Stimulated activated CD4-positive, alpha-beta T cell treated with anti-CD3 and anti-CD28 coated beads, Interleukin-1b, Interleukin-23, amount 100 ng/mL, for 4 hours (primary cell): Measurements from ENCODE around the gene TBX4.
"Not testable (repeated sequence)": the region's sequence is repeated elsewhere in the genome, so short reads cannot be mapped to it uniquely, and the experiment has no call there.

Source experiments
- DNase-seq, 2 donors: peaks; one replicate each; pipeline ENCODE4 v3.0.0-alpha.2; 2020; ENCODE audit warnings: low read depth in 2 of 2

TBX4 gene

DNA sequence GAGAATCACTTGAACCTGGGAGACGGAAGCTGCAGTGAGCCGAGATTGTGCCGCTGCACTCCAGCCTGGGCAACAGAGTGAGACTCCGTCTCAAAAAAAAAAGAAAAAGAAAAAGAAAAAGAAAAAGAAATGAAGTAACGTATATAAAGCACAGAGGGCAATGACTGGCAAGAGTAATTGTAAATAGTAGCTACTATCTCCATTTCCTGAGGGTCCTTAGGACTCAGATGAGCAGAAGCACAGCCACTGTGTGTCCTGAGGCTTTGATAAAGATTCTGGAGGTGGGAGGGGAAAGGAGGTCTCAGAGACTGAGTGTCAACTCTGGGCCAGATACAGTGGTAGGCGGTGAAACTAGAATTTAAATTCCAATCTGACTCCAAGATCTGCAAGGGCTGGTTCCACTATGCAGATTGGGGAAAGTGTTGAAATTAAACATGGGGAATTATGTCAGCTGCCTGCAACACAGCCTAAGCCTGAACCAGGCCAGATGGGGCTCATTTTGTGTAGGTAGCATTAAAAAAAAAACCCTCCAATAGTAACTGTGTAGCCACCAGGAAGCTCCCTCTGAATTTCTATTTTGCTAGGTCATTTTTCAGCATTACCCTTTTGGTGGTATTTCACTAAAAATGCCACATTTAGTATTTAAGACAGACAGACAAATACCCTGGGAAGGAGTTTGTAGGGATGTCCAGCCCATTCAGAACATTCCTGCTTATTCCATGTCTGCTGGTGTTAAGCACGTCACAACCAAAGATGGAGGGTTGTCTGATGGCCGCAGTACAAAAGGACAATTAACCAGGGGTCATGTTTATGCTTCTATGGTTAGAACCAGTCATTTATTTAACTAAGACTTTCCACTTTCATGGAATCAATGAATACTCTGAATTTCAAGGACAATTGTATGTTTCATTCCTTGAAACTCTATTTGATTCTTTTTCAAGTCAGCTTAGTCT, 46.1 kb downstream of the TBX4 start:
- no peak for DNase-seq

DNA sequence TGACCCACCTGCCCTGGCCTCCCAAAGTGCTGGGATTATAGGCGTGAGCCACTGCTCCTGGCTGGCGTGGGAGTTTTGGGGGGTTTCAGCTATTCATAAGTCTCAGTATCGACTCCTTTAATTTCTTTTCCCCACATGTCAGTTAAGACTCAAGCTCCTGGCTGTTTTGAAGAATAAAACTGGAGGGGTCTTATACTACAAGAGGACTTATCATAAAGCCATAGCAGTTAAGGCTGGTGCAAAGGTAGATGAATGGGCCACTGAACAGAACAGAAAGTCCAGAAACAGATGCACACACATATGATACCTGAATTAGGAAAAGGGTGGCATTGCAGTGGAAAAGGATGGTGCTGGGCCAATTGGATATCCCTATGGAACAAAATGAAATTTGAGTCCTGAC, 47.4 kb downstream of the TBX4 start:
- DNase-seq, result no peak

DNA sequence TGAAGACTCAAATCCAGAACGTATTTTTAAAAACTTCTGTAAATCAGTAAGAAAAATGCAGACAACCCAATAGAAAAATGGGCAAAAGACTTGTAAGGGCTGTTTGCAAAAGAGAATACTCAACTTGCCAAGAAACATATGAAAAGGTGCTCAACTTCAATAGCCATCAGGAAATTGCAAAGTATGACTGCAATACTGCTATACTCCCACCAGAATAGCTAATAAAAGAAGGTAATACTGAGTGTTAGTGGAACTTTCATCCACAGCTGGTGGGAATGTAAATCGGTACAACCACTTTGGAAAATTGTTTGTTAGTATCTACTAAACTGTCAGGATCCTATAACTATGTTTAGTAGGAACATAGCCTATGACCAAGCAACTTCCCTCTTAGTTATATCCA, 48.1 kb downstream of the TBX4 start:
- no peak for DNase-seq

DNA sequence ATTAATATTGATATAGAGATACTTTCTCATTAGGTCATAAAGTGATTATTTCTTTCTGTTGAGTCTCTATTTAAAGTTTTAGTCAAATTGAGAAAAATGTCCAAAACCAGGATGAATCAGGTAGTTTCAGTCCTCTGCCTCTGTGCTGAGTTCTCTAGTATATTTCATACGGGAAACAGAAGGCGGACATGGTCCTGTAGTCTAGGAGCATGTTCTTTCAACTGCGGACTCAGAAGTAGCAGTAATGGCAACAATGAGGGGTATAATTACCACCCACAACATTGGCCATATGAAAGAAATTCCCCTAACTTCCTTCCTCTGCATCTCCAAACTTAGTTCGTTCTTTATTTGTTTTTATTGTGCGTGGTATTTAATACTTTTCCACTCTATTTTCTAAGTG, 50.1 kb downstream of the TBX4 start:
- DNase-seq, result no peak

DNA sequence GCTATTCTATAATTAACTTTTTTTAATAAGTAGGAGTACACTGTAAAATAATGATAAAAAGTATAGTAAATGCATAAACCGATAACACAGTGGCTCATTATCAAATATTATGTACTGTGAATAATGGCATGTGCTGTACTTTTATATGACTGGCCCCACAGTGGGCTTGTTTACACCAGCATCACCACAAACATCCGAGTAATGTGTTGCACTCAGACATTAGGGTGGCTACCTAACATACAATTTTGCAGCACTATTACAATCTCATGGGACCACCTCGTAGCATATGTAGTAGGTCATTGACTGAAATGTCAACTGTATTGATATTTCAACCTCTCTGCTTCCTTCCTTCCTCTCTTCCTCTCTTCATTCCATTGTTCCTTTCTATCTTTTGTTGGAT, 51.7 kb downstream of the TBX4 start:
- DNase-seq, result no peak

DNA sequence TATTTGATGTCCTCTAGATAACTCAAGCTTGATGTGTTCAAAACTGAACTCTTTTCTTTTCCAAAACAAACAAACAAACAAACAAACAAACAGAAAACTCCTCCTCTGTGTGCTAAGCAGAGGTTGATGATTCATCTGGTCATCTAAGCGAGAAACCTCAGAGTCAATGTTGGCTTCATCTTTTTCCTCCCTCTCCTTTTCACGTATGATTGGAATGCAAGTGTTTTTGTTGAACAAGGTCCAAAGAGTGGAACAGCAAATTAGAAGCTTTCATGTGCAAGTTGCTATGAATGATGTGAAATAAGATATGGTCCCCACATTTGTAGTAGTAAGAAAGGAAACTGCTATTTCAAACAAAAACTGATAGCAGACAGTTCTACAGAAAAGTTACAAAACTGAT, 52.5 kb downstream of the TBX4 start:
- DNase-seq, result no peak

DNA sequence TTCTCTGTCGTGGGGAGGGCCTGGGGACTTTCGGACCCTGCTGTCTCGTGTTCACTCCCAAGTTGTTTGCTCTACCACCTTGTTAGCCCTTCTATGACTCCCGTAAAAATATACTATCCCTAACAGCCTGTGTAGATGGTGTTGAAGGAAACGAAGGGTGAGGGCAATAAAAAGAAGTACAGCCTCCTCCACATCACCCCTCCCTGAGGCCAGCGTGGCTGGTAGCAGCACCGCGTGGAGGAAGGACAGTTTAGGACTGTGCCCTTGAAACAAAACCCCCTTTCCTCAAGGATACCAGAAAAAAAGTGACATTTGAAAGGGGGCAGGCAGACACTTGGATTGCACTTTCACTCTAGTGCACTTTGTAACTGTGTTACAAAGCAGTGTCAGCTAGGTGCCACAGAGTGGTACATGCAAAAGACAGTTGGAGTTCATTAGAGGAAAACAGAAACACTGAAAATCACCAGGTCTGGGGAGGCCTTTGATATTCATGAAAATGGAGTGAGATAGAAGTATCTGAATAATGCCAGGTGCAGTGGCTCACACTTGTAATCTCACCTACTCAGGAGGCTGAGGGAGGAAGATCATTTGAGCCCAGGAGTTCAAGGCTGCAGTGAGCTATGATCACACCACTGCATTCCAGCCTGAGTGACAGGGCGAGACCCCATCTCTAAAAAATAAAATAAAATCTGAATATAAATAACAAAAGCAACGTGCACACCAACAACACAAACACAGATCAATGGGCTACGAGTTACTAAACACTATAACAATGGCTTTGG, 53.8 kb downstream of the TBX4 start:
- no peak for DNase-seq

DNA sequence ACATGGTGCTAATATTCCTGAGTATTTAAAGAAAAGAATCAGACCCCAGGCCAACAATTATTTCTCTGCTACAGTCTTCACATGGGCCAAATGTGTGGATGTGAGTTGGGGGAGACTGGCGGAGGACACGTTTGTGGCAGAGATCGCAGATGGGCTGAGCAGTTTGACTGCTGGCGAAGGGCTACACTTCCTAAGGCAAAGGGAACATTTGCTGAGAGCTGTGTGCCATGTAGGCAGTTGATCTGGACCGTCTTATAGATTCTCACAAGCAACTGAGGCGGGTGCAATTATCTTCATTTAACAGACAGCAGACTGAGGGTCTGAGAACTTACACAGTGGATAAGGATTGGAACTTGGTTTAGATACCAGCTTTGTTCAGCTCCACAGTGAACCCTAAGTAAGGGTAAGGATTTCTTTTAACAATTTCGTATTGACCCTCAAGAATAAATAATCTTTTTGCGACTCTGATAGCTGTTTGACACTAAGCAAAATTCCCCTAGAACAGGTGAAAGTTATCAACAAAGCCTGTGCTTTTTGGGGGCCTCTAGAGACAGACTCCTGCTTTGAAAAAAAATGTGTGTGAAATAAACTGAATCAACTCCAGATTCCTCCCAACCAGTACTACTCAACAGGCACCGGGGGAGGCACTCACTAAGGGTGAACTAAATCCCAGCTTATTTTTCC, 55.3 kb downstream of the TBX4 start:
- no peak for DNase-seq

DNA sequence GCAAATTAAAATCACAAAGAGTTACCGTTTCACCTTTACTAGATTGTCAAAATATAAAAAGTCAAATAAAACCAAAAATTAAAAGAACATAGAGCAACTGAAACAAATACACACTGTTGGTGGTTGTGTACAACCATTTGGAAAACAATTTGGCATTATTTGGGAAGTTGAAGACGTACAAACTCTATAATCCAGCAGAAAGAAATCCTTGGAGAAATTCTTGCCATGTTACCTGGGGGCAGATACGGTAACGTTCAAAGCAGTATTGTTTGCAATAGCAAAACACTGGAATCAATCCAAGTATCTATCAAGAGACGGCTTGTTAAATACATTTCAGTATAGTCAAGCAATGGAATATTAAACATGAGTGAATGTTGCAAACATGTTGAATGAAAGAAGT, 56.7 kb downstream of the TBX4 start:
- no peak for DNase-seq

DNA sequence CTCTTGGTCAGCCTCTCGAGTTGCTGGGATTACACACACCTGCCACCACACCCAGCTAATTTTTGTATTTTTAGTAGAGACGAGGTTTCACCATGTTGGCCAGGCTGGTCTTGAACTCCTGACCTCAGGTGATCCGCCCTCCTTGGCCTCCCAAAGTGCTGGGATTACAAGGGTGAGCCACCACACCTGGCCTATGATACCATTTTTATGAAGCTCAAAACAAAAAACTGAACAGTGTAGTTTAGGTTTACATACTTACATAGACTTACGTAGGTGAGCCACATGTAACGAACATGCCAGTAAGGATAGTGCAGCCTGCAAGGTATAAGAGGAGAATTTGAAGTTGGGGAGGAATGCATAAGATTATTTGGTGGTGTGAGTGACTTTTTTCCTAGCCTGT, 57.2 kb downstream of the TBX4 start:
- not testable (repeated sequence) for DNase-seq

DNA sequence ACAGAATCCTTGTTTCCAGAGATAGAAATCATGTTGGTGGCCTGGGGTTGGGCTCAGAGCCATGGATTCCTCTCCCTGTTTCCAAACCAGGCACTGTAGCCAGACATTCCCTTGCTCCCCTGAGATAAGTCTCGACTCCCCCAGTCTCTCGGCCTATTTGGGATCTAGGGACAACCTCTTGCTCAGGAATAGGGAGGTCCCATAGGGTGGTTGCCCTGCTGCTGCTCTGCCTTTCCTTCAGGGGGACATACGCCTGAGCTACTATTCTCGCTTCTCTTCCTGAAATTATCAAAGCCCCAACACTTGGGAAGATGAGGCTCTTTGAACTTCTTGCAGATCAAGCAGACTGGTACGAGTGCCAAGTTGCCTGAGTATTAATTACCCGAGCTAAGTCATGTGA, 58.0 kb downstream of the TBX4 start:
- no peak for DNase-seq

DNA sequence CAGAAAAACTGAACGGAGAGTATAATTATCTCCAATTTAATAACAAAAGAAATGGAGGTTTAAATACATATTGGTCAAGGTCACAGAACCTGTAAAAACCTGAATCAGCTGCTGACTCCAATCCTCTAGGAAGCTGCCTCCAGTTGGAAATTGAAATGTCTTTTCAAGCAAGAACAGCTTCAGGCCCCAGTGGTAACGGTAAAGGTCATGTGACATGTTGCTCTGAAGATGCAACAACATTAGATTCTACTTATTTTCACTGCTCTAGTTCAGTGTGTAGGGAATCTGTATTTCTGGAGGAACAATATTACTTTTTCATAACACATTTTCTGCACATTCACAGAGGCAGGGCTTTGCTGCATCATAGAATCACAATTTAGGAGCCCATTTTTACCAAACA, 58.8 kb downstream of the TBX4 start:
- no peak for DNase-seq

DNA sequence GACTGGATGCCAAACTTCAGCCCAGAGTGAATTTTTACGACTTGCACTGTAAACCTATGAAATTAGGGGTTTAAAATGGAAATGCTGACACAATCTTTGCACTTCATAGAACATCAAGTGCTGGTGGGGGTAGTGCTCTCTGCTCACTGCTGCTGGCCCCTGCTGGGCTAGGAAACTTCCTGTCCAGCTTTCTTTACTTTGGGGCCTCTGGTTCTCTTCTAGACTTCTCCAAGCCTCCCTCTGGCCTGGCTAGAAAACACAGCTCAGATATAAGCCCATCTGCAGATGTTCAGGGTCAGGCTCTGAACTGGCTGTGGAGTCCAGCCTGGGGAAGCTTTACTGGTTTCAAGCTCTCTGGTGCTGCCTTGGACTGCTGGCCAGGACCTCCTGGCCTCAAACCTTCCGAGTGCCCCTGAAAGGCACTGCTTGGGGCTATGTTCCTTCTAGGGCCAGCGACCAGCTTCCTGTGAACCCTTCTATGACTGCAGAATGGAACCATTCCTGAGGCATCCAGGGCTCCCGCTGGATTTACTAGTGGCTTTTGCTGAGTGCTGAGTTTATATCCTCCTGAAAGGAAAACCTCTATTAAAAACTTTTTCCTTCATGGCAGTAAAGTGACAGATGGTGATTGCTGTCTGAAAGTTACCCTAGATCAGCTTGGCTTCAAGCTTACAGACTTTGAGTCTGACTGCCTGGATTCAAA, 59.4 kb downstream of the TBX4 start:
- DNase-seq, result no peak

DNA sequence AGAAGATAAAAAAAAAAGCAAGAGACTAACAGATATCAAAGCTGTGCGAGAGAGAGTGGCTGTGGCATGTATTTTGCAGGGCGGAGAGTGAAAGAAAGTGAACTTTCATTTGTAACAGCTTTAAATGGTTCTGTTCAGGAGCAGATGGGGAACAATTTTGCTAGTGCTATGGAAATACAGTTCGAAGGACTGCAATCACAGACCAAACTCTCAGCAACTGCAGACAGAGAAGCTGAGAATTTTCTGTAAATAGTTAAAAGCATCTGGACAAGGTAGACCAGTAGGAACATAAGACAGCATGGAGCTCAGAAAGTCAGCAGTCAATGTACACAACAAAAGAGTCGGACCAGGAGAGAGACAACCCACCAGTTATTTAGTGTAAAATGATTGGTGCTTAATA, 62.3 kb downstream of the TBX4 start:
- no peak for DNase-seq

DNA sequence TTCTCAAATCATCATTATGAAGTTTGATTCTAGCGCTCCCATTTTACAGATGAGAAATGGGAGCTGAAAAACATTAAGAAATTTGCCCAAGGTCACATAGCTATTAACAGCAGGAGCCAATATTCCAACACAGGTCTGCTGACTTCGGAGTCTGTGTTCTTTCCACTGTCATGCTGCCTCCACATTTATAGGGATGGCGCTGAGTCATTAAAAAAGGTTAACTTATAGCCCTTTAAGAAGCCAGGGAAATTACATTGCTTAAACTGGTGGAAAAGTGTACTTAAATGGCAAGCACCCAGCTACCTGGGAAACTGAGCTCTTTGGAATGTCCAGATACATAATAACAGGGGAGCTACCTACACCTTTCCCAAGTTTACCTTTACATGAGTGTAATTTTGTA, 65.0 kb downstream of the TBX4 start:
- DNase-seq, result no peak

DNA sequence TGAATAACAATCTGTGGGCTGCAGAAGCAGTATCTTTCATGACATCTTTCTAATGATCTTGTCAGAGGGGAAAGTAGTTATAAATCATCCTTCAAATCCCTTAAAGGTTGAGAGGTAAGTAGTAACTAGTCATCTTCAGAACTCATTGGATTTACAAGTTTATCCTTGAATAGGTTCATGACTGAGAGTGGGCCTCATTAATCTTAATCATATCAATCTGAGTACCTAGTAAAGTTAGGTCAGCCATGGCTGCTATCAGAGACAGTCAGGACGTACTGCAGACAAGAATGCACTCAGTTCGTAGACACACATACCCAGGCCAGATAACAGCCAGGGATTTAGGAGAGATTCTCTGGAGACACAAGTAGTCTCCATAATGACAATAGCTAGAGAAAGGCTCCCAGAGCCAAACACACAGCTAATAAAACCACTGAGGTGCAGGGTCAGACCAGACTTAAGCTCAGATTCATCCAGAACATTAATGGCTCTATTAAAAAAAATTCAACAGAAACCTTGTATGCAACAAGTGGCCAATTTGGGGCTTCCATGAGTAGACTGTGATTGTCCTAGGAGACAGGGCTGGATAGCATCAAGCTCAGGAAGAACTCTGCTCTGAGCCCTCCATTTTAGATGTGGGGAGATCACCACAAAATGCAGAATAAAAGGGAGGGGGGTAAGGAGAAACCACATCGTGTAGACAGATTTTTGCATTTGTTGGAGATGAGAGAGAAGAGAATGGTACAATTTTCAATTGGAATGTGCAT, 65.8 kb downstream of the TBX4 start:
- no peak for DNase-seq

DNA sequence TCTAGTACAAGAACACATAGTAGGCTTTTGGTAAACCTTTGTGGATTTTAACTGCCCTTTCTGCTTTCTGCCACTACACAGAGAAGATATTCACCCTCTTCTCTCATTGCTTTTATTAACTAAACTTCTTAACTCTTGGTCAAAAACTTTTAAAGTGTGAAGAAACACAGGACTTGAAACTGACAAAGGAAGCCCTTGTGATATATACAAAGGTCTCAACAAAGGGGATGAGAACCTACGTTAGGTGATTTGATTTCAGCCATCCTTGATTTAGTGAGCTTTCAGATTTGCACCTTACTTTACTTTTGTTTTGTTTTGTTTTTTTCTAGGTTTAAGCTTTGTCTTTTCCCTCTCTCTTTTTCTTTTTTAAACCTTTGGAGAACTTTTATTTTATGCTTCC, 66.9 kb downstream of the TBX4 start:
- no peak for DNase-seq

DNA sequence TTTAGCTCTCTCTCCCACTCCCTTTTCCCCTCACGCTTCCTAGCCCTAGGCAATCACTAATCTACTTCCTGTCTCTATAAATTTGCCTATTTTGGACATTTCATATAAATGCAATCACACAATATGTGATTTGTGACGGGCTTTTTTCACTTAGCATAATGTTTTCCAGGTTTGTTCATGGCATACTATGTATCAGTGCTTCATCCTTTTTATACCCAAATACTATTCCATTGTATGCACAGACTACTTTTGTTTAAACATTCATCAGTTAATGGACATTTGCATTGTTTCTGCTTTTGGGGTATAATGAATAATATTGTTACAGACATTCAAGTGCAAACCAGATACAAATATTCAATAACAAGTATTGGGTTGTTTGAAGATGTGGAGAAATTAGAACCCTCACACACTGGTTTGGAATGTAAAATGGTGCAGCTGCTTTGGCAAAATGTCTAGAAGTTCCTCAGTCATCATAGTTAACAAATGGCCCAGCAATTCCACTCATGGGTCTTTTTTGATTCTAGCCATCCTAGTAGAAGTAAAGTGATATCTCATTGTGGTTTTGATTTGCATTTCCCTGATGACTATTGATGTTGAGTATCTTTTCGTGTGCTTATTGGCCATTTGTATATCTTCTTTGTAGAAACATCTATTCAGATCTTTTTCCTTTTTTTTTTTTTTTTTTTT, 67.7 kb downstream of the TBX4 start:
- no peak for DNase-seq

DNA sequence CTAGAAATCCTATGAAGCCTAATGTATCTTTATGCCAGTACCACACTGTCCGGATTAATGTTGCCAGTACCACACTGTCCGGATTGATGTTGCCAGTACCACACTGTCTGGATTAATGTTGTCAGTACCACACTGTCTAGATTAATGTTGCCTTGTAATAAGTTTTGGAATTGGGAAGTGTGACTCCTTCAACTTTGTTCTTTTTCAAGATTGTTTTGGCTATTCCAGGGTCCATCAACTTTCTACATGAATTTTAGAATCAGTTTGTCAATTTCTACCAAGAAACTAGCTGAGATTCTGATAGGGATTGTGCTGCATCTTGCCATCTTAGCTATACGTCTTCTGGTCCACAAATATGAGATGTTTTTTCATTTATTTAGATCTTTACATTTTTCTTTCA, 68.7 kb downstream of the TBX4 start:
- no peak for DNase-seq

DNA sequence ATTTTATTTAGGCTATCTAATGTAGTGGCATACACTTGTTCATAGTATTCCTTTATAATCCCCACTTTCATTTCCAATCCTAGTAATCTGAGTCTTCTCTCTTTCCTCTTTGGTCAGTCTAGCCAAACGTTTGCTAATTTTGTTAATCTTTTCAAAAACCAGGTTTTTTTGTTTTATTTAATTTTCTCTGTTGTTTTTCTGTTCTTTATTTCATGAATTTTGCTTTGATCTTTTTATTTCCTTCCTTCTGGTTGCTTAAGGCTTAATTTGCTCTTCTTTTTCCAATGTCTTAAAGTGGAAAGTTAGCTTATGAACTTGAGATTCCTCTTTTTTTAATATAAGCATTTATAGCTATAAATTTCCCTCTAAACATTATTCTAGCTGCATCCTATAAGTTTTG, 69.9 kb downstream of the TBX4 start:
- DNase-seq, result no peak

DNA sequence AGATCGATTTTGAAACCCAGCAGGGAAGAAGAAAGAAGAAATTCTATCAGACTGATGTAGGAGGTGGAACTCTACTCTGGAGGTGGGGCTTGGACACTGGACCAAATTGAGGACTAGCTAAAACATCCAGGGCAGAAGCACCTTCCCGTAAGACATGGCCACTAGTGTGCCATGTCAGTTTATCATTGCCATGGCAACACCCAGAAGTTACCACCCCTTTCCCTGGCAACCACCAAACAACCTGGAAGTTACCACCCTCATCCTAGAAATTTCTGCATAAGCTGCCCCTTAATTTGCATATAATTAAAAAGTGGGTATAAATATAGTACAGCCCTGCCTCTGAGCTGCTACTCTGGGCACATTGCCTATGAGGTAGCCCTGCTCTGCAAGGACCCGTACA, 72.1 kb downstream of the TBX4 start:
- no peak for DNase-seq
